HG03565 (cell line): ENCODE data around the gene COLGALT1.
"Not testable (repeated sequence)": the region's sequence is repeated elsewhere in the genome, so short reads cannot be mapped to it uniquely, and the experiment has no call there.

ENCODE experiments used
- ATAC-seq: cut with Tn5 transposase; IDR thresholded peaks from one replicate; pipeline ENCODE4 v1.9.1; 2021; ENCODE audit warnings: mild to moderate bottlenecking, moderate library complexity; ENCODE audit not compliant: unreplicated experiment

Gene COLGALT1

DNA sequence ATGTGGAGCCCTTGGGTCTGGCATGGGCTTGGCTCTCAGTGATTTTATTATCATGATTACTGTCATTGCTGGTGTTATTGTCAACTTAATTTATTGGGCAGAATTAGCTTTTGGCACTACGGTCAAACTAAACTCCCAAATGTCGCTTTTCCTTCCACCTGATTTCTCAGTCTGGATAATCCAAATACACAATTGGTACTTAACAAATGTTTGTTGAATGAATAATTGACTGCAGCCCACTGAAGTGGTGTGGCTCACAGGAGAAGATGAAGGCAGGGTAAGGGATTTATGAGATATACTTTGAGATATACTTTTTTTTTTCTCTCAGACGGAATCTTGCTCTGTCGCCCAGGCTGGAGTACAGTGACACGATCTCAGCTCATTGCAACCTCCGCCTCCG is 1.5 kb downstream of the COLGALT1 start:
- no peak for ATAC-seq

DNA sequence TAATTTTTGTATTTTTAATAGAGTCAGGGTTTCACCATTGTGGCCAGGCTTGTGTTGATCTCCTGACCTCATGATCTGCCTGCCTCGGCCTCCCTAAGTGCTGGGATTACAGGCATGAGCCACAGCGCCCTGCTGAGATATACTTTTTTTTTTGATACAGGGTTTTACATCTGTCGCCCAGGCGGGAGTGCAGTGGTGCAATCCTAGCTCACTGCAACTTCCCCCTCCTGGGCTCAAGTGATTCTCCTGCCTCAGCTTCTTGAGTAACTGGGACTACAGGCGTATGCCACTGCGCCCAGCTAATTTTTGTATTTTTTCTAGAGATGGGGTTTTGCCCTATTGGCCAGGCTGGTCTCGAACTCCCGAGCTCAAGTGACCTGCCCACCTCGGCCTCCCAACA is 2.0 kb downstream of the COLGALT1 start:
- ATAC-seq: no peak

DNA sequence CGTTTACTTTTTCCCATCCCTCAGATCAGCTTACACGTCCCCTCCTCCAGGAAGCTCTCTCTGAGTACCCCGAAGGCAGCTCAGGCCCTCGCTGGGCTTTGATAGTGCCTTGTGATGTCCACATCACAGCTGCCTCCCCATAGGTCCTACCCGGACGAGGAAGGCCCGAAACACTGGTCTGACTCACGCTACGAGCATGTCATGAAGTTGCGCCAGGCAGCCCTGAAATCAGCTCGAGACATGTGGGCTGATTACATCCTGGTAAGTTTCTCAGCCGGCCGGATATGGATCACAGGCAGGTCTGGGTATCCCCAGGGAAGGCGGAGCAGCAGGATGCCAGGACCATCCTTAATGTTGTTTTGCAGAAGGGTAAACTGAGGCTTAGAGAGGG is 4.8 kb downstream of the COLGALT1 start:
- ATAC-seq: no peak

DNA sequence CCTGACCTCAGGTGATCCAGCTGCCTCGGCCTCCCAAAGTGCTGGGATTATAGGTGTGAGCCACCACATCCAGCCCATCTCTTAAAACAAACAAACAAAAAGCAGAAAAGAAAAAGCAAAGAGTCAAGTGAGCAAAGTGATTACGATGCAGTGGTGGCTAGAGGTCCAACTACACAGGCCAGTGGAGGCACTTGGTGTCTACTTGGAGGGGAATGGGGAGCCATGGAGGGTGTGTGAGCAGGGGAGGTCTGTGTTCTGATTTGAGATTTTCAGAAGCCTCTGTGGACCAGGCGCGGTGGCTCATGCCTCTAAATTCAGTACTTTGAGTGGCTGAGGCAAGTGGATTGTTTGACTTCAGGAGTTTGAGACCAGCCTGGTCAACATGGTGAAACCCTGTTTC is 6.6 kb downstream of the COLGALT1 start:
- no peak for ATAC-seq

DNA sequence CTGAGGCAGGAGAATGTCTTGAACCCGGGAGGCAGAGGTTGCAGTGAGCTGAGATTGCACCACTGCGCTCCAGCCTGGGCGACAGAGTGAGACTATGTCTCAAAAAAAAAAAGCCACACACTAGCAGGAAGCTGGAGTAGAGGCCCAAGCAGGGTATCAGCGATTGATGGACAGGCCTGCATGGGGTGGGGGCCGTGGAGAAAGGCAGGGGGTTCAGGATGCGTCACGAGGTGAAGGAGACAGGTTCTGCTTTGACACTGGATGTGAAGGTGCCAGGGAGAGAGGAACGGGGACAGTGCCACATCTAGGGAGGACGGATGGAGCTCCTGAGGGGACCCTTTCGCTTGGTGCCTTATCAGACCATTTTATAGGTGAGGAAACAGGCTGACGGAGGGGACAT is 7.1 kb downstream of the COLGALT1 start:
- no peak for ATAC-seq

DNA sequence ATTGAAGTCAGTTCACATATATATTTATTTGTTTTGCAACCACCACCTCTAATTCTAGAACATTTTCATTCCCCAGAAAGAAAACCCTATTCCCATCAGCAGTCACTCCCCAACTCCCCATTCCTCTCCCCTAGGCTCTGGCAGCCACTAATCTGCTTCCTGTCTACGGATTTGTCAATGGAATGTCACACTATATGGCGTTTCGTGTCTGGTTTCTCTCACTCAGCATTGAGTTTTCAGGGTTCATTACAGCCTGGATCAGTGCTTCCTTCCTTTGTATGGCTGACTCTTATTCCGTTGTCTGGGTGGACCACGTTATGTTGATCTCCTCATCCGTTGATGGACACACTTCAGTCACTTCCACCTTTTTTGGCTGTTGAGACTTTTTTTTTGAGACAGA is 9.3 kb downstream of the COLGALT1 start:
- ATAC-seq: no peak

DNA sequence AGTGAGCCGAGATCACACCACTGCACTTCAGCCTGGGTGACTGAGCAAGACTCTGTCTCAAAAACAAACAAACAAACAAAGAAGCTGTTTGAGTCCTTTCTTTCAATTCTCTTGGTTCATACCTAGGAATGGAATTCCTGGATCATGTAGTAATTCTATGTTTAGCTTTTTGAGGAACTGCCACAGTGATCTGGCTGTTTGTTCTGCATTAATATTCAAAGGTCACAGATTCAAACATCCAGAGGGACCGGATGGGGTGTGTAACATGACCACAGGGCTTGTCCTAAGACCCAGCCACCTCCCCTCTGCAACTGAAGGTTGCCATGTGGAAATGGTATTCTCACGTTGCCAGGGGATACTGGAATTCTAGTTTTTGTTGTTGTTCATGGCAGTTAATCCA is 10.2 kb downstream of the COLGALT1 start:
- no peak for ATAC-seq

DNA sequence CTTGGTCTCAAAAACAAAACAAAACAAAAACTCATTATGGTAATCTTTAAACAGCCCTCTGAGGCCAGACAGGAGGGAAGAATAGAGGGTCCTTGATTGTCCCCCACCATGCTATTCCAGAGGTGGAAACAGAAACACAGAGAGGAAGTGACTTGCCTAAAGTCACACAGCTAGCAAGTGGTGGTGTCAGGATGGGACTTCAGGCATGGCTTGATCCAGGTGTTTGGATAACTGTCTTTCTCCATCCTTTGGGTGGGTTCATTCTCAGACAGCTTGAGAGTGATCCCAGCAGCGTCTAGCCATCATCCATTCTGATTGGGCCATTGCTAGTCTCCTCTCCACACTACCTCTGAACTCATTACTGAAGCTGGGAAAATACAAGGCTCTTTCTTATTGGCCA is 12.5 kb downstream of the COLGALT1 start:
- ATAC-seq: no peak

DNA sequence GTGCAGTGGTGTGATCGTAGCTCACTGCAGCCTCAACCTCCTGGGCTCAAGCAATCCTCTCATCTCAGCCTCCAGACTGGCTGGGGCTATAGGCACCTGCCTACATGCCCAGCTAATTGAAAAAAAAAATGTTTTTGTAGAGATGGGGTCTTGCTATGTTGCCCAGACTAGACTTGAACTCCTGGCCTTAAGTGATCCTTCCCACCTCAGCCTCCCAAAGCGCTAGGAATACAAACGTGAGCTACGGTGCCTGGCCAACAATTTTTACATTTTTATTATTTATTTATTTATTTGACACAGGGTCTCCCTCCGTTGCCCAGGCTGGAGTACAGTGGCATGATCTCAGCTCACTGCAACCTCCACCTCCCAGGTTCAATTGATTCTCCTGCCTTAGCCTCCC is 14.8 kb downstream of the COLGALT1 start:
- not testable (repeated sequence) for ATAC-seq

DNA sequence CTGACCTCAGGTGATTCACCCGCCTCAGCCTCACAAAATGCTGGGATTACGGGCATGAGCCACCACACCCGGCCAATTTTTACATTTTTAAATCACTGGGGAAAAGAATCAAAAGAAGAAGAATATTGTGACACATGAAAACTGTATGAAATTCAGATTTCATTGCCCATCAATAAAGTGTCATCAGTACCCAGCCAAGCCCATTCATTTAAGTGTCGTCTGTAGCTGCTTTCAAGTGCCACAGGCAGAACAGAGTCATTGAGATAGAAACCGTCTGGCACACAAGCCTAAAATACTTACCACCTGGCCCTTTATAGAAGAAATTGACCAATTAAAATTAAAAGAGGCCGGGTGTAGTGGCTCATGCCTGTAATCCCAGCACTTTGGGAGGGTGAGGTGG is 15.3 kb downstream of the COLGALT1 start:
- ATAC-seq: no peak

DNA sequence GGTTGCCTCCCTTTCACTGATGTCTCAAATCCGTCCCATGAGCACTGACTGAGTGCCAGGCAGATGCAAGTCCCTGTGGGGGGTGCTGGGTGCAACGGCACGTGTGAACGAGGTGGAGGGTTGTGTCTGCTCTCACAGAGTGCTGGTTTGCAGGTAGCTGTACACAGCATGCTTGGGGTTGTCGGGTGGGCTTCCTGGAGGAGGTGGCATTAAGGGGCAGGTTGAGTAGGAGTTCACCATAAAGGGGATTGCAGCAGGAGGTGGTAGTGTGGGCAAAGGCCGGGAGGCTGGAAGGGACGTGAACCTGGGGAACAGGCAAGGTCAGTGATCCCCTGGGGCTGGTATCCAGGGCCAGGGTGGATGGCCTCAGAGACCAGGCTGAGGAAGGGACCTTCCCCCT is 17.2 kb downstream of the COLGALT1 start:
- no peak for ATAC-seq

DNA sequence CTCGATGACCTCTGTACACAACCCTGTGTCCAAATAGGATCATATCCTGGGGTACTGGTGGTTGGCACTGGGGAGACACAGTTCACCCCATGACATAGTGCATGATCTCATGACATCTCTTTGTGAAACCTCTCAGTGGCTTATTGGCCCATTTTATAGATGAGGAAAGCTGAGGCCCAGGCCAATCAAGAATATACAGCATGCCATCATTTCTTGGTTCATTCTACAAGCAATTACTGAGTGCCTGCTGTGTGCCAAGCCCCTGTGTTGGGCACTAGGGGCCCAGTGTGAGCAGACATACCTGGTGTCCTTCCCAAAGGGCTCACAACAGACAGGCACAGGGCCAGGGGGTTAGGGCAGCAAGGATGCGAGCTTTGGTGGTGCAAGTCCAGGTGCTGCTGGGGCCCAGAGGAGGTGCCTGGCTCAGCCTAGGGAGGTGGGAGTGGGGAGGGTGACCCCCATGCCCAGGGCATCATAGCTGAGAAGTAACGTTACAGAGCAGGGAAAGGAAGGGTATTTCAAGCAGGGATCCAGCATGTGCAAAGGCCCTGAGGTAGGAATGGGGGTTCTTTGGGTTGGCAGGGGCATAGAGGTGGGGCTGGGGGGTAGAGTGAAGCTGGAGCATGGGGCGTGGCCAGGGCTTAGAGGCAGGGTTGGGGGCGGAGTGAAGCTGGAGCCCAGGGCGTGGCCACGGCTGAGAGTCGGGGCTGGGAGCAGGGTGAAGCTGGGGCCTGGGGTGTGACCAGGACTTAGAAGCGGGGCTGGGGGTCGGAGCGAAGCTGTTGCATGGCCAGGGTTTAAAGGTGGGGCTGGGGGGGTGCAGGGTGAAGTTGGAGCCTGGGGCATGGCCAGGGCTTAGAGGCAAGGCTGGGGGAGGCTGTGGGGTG is 20.7 kb downstream of the COLGALT1 start:
- no peak for ATAC-seq

DNA sequence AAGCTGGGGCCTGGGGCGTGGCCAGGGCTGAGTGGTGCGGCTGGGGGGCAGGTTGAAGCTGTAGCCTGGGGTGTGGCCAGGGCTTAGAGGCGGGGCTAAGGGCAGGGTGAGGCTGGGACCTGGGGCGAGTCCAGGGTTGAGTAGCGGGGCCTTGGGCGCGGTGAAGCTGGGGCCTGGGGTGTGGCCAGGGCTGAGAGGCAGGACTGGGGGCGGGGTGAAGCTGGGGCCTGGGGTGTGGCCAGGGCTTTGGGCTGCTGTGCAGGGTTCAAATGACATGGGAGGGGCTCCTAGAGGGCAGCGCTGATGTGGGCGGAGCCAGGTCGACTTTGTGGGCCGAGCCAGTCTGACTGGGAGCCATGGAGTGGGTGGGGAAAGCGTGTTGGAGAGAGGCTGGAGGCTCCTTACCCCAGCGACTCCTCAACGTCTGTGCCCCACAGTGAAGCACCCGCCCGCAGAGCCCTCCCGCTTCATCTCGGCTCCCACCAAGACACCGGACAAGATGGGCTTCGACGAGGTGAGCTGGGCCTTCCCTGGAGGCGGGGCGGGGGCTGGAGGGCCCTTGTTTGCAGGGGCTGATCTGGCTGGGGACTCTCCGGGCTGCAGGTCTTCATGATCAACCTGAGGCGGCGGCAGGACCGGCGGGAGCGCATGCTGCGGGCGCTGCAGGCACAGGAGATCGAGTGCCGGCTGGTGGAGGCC is 21.5 kb downstream of the COLGALT1 start:
- ATAC-seq: no peak

DNA sequence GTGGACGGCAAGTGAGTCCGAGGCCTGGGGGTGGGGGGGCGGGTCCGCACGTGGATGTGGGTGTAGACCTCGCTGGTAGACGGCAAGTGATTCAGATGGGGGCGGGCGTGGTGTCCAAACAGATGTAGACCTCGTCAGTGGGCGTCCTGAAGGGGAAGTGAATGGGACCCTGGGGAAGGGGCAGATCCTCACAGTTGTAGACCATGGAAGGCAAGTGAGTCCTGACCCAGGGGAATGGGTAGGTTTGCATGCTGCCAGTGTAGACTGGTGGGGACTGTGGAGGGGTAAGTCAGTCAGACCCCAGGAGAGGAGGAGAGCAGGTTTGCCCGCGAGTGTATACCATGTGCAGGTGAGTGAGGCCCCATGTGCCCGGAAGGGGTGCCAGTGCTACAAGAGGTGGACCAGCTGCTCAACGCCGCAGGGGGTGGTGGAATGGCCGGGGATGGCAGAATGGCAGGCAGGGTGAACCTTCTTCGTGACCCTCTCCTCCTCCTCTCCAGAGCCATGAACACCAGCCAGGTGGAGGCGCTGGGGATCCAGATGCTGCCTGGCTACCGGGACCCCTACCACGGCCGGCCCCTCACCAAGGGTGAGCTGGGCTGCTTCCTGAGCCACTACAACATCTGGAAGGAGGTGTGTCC is 22.1 kb downstream of the COLGALT1 start:
- no peak for ATAC-seq

DNA sequence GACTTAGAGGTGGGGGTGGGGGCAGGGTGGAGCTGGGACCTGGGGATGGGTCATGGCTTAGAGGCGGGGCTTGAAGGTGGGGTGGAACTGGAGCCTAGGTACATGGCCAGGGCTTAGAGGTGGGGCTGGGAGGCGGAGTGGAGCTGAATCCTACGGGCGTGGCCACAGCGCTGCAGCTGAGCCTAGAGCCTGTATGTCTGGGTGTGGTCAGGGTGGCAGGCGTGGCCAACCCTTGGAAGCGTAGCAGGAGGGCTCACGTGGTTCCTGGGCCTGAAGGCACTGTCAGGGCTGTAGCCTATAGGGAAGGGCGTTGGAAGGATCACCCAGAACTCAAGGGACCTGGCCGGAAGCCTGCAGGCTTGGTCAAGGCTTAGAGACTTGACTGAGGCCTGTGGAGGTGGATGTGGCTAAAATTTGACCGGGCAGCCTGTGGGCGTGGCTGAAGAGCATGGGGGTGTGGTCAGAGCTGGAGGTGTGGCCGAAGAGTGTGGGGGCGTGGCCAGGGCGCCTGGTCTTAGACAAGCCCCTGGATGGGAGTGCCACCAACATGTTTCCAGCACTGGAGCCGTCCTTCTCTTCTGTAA is 24.3 kb downstream of the COLGALT1 start:
- ATAC-seq: no peak

DNA sequence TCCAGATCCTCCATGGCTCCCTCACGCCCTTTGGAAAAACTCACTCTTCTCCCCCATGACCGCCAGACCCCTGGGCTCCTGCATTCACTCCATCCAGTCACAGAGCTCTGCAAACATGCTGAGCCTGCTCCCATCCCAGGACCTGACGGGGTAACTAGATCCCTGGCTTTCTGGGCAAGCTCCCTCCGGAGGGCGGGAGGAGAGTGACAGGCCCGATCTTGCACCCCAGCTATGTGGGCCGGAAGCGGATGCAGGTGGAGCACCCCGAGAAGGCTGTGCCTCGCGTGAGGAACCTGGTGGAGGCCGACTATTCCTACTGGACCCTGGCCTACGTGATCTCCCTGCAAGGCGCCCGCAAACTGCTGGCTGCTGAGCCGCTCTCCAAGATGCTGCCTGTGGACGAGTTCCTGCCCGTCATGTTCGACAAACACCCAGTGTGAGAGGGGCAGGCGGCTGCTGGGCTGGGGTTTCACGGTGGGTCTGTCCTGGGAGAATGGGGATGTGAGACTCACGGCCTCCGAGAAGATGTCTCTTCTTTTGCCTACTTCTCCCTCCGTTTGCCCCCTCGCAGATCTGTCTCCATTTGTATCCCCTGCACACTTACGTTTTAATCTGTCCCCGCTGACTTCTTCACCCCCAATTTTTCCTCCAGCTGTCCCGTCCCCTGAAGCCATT is 25.2 kb downstream of the COLGALT1 start:
- no peak for ATAC-seq

DNA sequence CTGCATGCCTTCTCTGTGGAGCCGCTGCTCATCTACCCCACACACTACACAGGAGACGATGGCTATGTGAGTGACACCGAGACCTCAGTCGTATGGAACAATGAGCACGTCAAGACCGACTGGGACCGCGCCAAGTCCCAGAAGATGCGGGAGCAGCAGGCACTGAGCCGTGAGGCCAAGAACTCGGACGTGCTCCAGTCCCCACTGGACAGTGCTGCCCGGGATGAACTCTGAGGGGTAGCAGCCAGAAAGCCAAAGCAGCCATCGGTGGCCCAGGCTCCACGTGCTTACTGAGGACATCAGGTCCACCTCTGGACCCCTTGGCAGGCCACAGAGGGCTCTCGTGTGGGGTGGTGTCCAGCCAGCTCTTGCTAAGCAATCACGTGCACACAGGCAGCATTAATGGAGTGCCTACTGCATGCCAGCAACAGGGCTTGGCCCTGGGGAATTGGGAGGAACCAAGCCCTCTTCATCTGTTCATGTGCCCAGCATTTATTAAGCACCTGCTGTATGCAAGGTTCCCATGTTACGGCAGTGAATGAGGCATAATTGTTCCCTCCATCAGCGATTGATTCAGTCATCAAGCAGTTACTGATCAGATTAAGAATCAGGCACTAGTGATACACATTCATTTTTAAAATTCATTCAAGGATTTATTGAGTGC is 25.9 kb downstream of the COLGALT1 start:
- ATAC-seq: no peak

DNA sequence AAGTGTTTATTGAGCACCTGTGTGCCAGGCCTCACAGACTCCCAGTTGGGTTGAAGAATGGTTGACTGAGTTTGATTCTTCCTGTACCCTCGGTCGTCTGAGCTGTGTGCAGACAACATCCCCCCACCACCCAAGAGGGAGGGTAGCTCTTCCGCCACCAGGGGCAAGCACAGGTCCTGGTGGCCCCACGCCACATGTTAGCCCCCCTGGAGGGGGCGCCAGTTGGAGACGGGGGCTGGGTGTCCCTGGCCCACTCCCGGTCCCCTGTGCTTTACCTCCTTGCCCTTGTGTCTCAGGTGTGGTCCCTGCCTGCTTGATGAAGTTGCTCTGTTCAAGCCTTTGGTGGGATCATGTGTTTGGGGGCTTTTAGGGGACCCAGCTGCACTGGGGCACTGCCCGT is 27.2 kb downstream of the COLGALT1 start:
- ATAC-seq: no peak

DNA sequence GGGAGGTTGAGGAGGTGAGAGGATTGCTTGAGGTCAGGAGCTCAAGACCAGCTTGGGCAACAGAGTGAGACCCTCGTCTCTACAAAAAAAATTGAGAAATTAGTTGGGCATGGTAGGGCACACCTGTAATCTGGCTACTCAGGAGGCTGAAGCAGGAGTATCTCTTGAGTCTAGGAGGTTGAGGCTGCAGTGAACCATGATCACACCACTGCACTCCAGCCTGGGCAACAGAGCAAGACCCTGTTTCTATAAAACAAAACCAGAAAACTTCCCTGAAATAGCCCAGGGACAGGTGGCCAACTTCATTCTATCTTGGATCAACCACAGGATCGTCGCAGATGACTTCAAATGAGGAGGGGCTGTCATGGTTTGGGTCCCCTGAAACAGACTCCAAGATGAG is 28.7 kb downstream of the COLGALT1 start:
- ATAC-seq: no peak

DNA sequence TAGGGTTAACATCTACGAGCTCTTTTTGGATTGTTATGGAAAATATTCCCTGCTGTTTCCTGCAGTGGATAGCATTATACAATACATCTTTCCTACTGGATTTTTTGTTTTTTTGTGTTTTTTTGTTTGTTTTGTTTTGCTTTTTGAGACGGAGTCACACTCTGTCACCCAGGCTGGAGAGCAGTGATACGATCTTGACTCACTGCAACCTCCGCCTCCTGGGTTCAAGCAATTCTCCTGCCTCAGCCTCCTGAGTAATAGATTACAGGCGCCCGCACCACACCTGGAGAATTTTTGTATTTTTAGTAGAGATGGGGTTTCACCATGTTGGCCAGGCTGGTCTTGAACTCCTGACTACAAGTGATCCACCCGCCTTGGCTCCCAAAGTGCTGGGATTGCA is 29.9 kb downstream of the COLGALT1 start:
- ATAC-seq: not testable (repeated sequence)
